DLD1 (cell line): ENCODE measurements around the gene FNDC3A.
"Not testable (repeated sequence)": the region's sequence is repeated elsewhere in the genome, so short reads cannot be mapped to it uniquely, and the experiment has no call there.

Experiments
- in situ Hi-C: cut with HindIII; loops from 2 replicates; pipeline ENCODE4 v1.10.0; 2017; ENCODE audit warnings: low sequenced_read_pairs

The FNDC3A gene

GRCh38 chr13:49026851-49027250 lies 51.1 kb downstream of the FNDC3A start:
- in situ Hi-C loops: no loop called here

- in situ Hi-C loops: no loop called here
Observed at GRCh38 chr13:49029570-49029969, 53.9 kb downstream of the FNDC3A start.

GRCh38 chr13:49030213-49030612 lies 54.5 kb downstream of the FNDC3A start:
- in situ Hi-C loops: no loop called here

- in situ Hi-C loops: no loop called here
Observed at GRCh38 chr13:49040872-49041271, 65.2 kb downstream of the FNDC3A start.

- in situ Hi-C loops: no loop called here
Observed at GRCh38 chr13:49042476-49042875, 66.8 kb downstream of the FNDC3A start.

GRCh38 chr13:49044008-49044407 lies 68.3 kb downstream of the FNDC3A start:
- in situ Hi-C loops: no loop called here

- in situ Hi-C loops: no loop called here
Observed at GRCh38 chr13:49044836-49045235, 69.1 kb downstream of the FNDC3A start.

- in situ Hi-C loops: no loop called here
Observed at GRCh38 chr13:49046002-49046401, 70.3 kb downstream of the FNDC3A start.

- in situ Hi-C loops: no loop called here
Observed at GRCh38 chr13:49046519-49046918, 70.8 kb downstream of the FNDC3A start.

GRCh38 chr13:49052813-49053212 lies 77.1 kb downstream of the FNDC3A start:
- in situ Hi-C loops: no loop called here

GRCh38 chr13:49053215-49053614 lies 77.5 kb downstream of the FNDC3A start:
- in situ Hi-C loops: no loop called here

- in situ Hi-C loops: no loop called here
Observed at GRCh38 chr13:49053906-49054305, 78.2 kb downstream of the FNDC3A start.

GRCh38 chr13:49055021-49055420 lies 79.3 kb downstream of the FNDC3A start:
- in situ Hi-C loops: no loop called here

GRCh38 chr13:49057176-49057575 lies 81.5 kb downstream of the FNDC3A start:
- in situ Hi-C loops: no loop called here

GRCh38 chr13:49058761-49059160 lies 83.0 kb downstream of the FNDC3A start:
- in situ Hi-C loops: no loop called here

GRCh38 chr13:49060678-49061387 lies 85.1 kb downstream of the FNDC3A start:
- in situ Hi-C loops: no loop called here

- in situ Hi-C loops: not testable (repeated sequence)
Observed at GRCh38 chr13:49061388-49061752, 85.7 kb downstream of the FNDC3A start.

- in situ Hi-C loops: no loop called here
Observed at GRCh38 chr13:49062297-49062896, 86.7 kb downstream of the FNDC3A start.

GRCh38 chr13:49063011-49063410 lies 87.3 kb downstream of the FNDC3A start:
- in situ Hi-C loops: no loop called here

GRCh38 chr13:49063497-49063896 lies 87.8 kb downstream of the FNDC3A start:
- in situ Hi-C loops: no loop called here

- in situ Hi-C loops: no loop called here
Observed at GRCh38 chr13:49064476-49064875, 88.8 kb downstream of the FNDC3A start.

GRCh38 chr13:49066856-49067255 lies 91.1 kb downstream of the FNDC3A start:
- in situ Hi-C loops: no loop called here

GRCh38 chr13:49068498-49068897 lies 92.8 kb downstream of the FNDC3A start:
- in situ Hi-C loops: not testable (repeated sequence)
